Measurements from ENCODE around the gene GPC3. TPM values are rescaled to one million over a fixed set of nuclear protein-coding genes. Genes with fewer than 3 reads are reported as not detected.

Gene GPC3
- total RNA-seq, 2 donors from 2014 or later = 2.7 to 5.2 TPM

- Histone ChIP-seq H3K9me3 (no peaks in the 10 kb centered on the region), H3K36me3 (no peaks in the 10 kb centered on the region), H3K4me3 (no peak overlapping the region), H3K27me3 (replicated peaks; ENCODE audit: insufficient read depth) (no peaks in the 10 kb centered on the region), H3K4me1 (replicated peaks) (no peaks in the 10 kb centered on the region), H3K27ac (no peak overlapping the region)
- no peak for TF ChIP-seq CTCF (IDR thresholded peaks at IDR 0.05)
- no peak for TF ChIP-seq POLR2A (IDR thresholded peaks at IDR 0.05)
- no peak for TF ChIP-seq POLR2AphosphoS5 (IDR thresholded peaks at IDR 0.05)
- no peak for DNase-seq (ENCODE audit: low spot score)
- WGBS = 45% methylated on average over 2 of the region's 2 CpGs
- intact Hi-C loops (cut with DNase I) = no loop called here
Observed at GRCh38 chrX:133837091-133837490, 148.3 kb downstream of the GPC3 start.

- no peak overlapping the region for H3K27ac ChIP-seq
- no peak overlapping the region for H3K4me3 ChIP-seq
- DNase-seq (ENCODE audit: low spot score) = no peak
- 85% methylated on average over 3 of the region's 3 CpGs for WGBS
- H3K9me3 ChIP-seq = no peaks in the 10 kb centered on the region
- no peaks in the 10 kb centered on the region for H3K36me3 ChIP-seq
- TF ChIP-seq POLR2AphosphoS5 (IDR thresholded peaks at IDR 0.05) (no peak), CTCF (IDR thresholded peaks at IDR 0.05) (no peak), POLR2A (IDR thresholded peaks at IDR 0.05) (no peak)
- intact Hi-C loops (cut with DNase I) = no loop called here
- no peaks in the 10 kb centered on the region for H3K4me1 ChIP-seq (replicated peaks)
- H3K27me3 ChIP-seq (replicated peaks; ENCODE audit: insufficient read depth) = no peaks in the 10 kb centered on the region
Observed at GRCh38 chrX:133836561-133836960, 148.8 kb downstream of the GPC3 start.

GRCh38 chrX:133834771-133835170 lies 150.6 kb downstream of the GPC3 start:
- H3K4me3 ChIP-seq = no peak overlapping the region
- H3K27ac ChIP-seq = no peak overlapping the region
- TF ChIP-seq POLR2AphosphoS5 (IDR thresholded peaks at IDR 0.05) = no peak
- no peak for TF ChIP-seq POLR2A (IDR thresholded peaks at IDR 0.05)
- TF ChIP-seq CTCF (IDR thresholded peaks at IDR 0.05) = no peak
- intact Hi-C loops (cut with DNase I) = no loop called here
- H3K36me3 ChIP-seq = no peaks in the 10 kb centered on the region
- no peaks in the 10 kb centered on the region for H3K27me3 ChIP-seq (replicated peaks; ENCODE audit: insufficient read depth)
- H3K9me3 ChIP-seq = no peaks in the 10 kb centered on the region
- no peaks in the 10 kb centered on the region for H3K4me1 ChIP-seq (replicated peaks)
- no peak for DNase-seq (ENCODE audit: low spot score)
- 75% methylated on average over 1 of the region's 1 CpG for WGBS

GRCh38 chrX:133819546-133819945 lies 165.8 kb downstream of the GPC3 start:
- Histone ChIP-seq H3K4me3 (no peak overlapping the region), H3K27ac (no peak overlapping the region), H3K27me3 (replicated peaks; ENCODE audit: insufficient read depth) (no peaks in the 10 kb centered on the region), H3K9me3 (no peaks in the 10 kb centered on the region), H3K4me1 (replicated peaks) (no peaks in the 10 kb centered on the region), H3K36me3 (no peaks in the 10 kb centered on the region)
- no peak for DNase-seq (ENCODE audit: low spot score)
- no peak for TF ChIP-seq POLR2AphosphoS5 (IDR thresholded peaks at IDR 0.05)
- no peak for TF ChIP-seq POLR2A (IDR thresholded peaks at IDR 0.05)
- TF ChIP-seq CTCF (IDR thresholded peaks at IDR 0.05) = no peak
- intact Hi-C loops (cut with DNase I) = no loop called here

- intact Hi-C loops (cut with DNase I) = no loop called here
- Histone ChIP-seq H3K4me1 (replicated peaks) (no peaks in the 10 kb centered on the region), H3K27me3 (replicated peaks; ENCODE audit: insufficient read depth) (no peaks in the 10 kb centered on the region), H3K9me3 (no peaks in the 10 kb centered on the region), H3K4me3 (no peak overlapping the region), H3K27ac (no peak overlapping the region), H3K36me3 (no peaks in the 10 kb centered on the region)
- WGBS = 91% methylated on average over 5 of the region's 5 CpGs
- no peak for TF ChIP-seq POLR2AphosphoS5 (IDR thresholded peaks at IDR 0.05)
- no peak for TF ChIP-seq POLR2A (IDR thresholded peaks at IDR 0.05)
- no peak for TF ChIP-seq CTCF (IDR thresholded peaks at IDR 0.05)
- DNase-seq (ENCODE audit: low spot score) = no peak
Observed at GRCh38 chrX:133818019-133818418, 167.4 kb downstream of the GPC3 start.
